Colonic mucosa (tissue), 4 donors: ENCODE results near the gene FGFR3. TPM values are rescaled to one million over a fixed set of nuclear protein-coding genes. Genes with fewer than 3 reads are reported as not detected.

Source experiments
- DNase-seq: peaks from one replicate; pipeline ENCODE4 v3.0.0-alpha.2; 2020
- H3K27ac ChIP-seq: fragments of 200-600 bp; one replicate; pipeline ENCODE4 v1.8.0; 2021
- H3K27me3 ChIP-seq: fragments of 200-600 bp; one replicate; pipeline ENCODE4 v1.8.0; 2021
- H3K36me3 ChIP-seq: fragments of 200-600 bp; one replicate; pipeline ENCODE4 v1.8.0; 2021
- H3K4me1 ChIP-seq: fragments of 200-600 bp; one replicate; pipeline ENCODE4 v1.8.0; 2021; ENCODE audit warnings: mild to moderate bottlenecking
- H3K4me3 ChIP-seq: fragments of 200-600 bp; one replicate; pipeline ENCODE4 v1.8.0; 2021
- H3K9ac ChIP-seq, 2 donors: one replicate each; pipeline ENCODE4 v1.7.0; 2013; ENCODE audit warnings: control low read depth in 2 of 2, low read depth in 2 of 2, low read length in 2 of 2
- H3K9me3 ChIP-seq: fragments of 200-600 bp; one replicate; pipeline ENCODE4 v1.8.0; 2021
- intact Hi-C: fragments of 100-400 bp; cut with DNase I; formaldehyde crosslinking; loops from one replicate; pipeline ENCODE4 v1.14.1; 2022
- total RNA-seq, 2 donors: library from RNA; stranded (reverse); fragmentation: NEBNext Ultra II Directional in 1 of 2; extraction: Animal tissue kit (Norgen Biotek cat#: 25700) in 1 of 2; gene quantifications; one replicate each; pipeline ENCODE4 v1.2.1, GENCODE V29; 2021
- TF ChIP-seq, protein P1 (sequence below): fragments of 200-600 bp; IDR thresholded peaks from one replicate; pipeline ENCODE4 v1.8.0; 2022; ENCODE audit warnings: antibody characterized with exemption, mild to moderate bottlenecking
- donor health status: healthy.
- donor health status: DM: no; HTN: no; CAD: no.
- donor health status: DM: no; HTN: no; CAD: no.

The FGFR3 gene
- total RNA-seq, 2 donors from 2014 or later, result 32.3 to 52.9 TPM

DNA sequence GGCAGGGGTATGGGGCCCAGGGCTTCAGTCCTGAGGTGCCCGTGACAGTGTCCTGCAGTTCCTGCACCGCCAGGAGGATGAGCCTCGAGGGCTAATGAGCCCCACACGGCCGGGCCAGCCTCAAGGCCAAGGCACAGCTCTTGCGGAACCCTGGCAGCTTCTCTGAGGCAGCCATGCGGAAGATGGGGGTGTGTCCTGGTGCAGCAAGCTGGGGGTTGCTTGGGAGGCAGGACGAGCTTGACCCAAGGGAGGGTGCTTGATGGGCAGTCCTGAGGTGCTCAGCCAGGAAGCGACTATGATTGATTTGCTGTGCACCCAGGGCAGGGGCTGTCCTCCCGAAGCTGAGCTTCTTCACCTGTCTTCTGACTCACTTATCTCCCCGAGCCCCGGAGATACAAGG lies 9.1 kb upstream of the FGFR3 start:
- TF ChIP-seq, protein P1, sequence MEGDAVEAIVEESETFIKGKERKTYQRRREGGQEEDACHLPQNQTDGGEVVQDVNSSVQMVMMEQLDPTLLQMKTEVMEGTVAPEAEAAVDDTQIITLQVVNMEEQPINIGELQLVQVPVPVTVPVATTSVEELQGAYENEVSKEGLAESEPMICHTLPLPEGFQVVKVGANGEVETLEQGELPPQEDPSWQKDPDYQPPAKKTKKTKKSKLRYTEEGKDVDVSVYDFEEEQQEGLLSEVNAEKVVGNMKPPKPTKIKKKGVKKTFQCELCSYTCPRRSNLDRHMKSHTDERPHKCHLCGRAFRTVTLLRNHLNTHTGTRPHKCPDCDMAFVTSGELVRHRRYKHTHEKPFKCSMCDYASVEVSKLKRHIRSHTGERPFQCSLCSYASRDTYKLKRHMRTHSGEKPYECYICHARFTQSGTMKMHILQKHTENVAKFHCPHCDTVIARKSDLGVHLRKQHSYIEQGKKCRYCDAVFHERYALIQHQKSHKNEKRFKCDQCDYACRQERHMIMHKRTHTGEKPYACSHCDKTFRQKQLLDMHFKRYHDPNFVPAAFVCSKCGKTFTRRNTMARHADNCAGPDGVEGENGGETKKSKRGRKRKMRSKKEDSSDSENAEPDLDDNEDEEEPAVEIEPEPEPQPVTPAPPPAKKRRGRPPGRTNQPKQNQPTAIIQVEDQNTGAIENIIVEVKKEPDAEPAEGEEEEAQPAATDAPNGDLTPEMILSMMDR, result no peak
- H3K9ac ChIP-seq, result no peak overlapping the region
- intact Hi-C loops, result no loop called here
- no peak overlapping the region for H3K27ac ChIP-seq
- H3K27me3 ChIP-seq, result no peaks in the 10 kb centered on the region
- H3K4me1 ChIP-seq, result no peaks in the 10 kb centered on the region
- H3K4me3 ChIP-seq, result no peak overlapping the region
- H3K9me3 ChIP-seq, result no peaks in the 10 kb centered on the region
- H3K36me3 ChIP-seq, result no peaks in the 10 kb centered on the region
- DNase-seq, result no peak

DNA sequence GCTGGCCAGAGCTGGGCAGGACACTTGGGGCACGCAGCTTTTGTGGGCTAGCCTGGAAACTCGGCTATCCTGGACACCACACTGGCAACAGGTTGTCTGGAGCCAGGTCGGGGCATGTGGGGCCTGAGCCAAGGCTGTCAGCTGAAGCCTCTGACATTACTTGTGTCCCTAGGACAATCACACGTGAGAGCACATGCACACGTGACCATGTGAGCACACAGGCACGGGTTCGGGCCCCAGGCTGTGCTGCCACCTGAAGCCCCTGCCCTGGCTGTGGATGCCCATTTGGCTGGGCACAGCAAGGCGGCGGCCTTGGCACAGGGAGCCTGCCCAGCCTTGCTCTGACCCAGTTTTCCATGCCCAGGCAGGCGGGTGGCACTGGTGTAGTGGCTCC lies 8.7 kb upstream of the FGFR3 start:
- no peaks in the 10 kb centered on the region for H3K27me3 ChIP-seq
- intact Hi-C loops, result no loop called here
- H3K4me3 ChIP-seq, result no peak overlapping the region
- DNase-seq, result no peak
- no peak overlapping the region for H3K27ac ChIP-seq
- no peaks in the 10 kb centered on the region for H3K4me1 ChIP-seq
- TF ChIP-seq, protein P1, result no peak
- no peaks in the 10 kb centered on the region for H3K9me3 ChIP-seq
- H3K9ac ChIP-seq, result no peak overlapping the region
- H3K36me3 ChIP-seq, result no peaks in the 10 kb centered on the region

GRCh38 chr4:1784789-1785591 lies 8.1 kb upstream of the FGFR3 start:
- Histone ChIP-seq H3K9ac (peak overlapping the region in 1 of 2 donors; percentile 43), H3K36me3 (no peaks in the 10 kb centered on the region), H3K9me3 (no peaks in the 10 kb centered on the region), H3K27me3 (no peaks in the 10 kb centered on the region), H3K4me1 (no peaks in the 10 kb centered on the region), H3K27ac (no peak overlapping the region), H3K4me3 (no peak overlapping the region)
- intact Hi-C loops, result no loop called here
- peak; percentile 60 for DNase-seq
- TF ChIP-seq, protein P1, result no peak

DNA sequence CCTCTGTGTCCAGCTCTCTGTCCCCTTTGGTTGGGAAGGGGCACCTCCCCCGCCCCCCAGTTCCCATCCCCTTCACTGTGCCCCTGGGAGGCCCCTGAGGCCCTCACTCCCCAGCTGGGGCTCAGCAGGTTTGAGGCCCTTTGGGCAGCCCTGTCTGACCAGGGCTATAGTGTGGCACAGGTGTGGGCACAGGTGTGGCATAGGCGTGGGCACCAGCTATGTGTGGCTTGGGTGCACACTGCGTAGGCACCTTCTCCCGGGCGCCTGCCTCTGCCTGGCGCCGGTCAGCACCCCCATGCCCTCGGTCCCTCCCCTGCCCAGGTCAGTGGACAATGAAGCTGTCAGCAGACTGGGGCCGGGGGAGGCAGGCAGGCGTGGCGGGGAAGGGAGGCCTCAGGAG lies 7.5 kb upstream of the FGFR3 start:
- Histone ChIP-seq H3K9ac (peak overlapping the region in 1 of 2 donors; percentile 43), H3K9me3 (no peaks in the 10 kb centered on the region), H3K27ac (no peak overlapping the region), H3K27me3 (no peaks in the 10 kb centered on the region), H3K36me3 (no peaks in the 10 kb centered on the region), H3K4me3 (no peak overlapping the region), H3K4me1 (no peaks in the 10 kb centered on the region)
- intact Hi-C loops, result no loop called here
- TF ChIP-seq, protein P1, result no peak
- DNase-seq, result no peak

GRCh38 chr4:1786544-1787362 lies 6.3 kb upstream of the FGFR3 start:
- Histone ChIP-seq H3K27ac (no peak overlapping the region), H3K9me3 (no peaks in the 10 kb centered on the region), H3K27me3 (no peaks in the 10 kb centered on the region), H3K4me3 (no peak overlapping the region), H3K36me3 (no peaks in the 10 kb centered on the region), H3K4me1 (no peaks in the 10 kb centered on the region), H3K9ac (no peak overlapping the region)
- intact Hi-C loops, result no loop called here
- DNase-seq, result no peak
- TF ChIP-seq, protein P1, result no peak
